KBM-7 (cell line): ENCODE results near the gene GNA14.

Experiments used
- DNase-seq: peaks from one replicate; pipeline ENCODE4 v3.0.0-alpha.2; 2015
- in situ Hi-C: fragments of 300-500 bp; cut with MboI; formaldehyde crosslinking; loops from 2 replicates; pipeline ENCODE4 v1.14.3; 2020; ENCODE audit warnings: low sequenced_read_pairs, low pct_unique_long_range_greater_than_20kb, mixed read lengths

The GNA14 gene

GRCh38 chr9:77547106-77547730 lies 100.9 kb downstream of the GNA14 start:
- no peak for DNase-seq
- in situ Hi-C loops, result no loop called here

GRCh38 chr9:77546376-77546950 lies 101.7 kb downstream of the GNA14 start:
- in situ Hi-C loops, result no loop called here
- no peak for DNase-seq

DNA sequence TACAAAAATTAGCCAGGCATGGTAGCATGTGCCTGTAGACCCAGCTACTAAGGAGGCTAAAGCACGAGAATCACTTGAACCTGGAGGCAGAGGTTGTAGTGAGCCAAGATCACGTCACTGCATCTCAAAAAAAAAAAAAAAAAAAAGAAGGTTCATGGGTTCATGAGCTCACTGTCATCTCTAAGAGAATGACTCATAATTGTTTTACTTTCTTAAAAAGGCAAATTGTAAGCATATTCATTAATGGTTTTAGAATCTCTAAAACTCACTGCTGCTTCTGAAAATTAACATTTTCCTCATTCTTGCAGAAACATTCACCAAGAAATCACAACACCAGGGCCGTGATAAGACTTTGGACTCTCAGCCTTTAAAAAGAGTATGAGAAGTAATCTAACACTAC lies 103.6 kb downstream of the GNA14 start:
- DNase-seq, result no peak
- in situ Hi-C loops, result no loop called here

- DNase-seq, result no peak
- in situ Hi-C loops, result no loop called here
Measured at GRCh38 chr9:77543131-77543822, 104.8 kb downstream of the GNA14 start.

GRCh38 chr9:77541600-77541999 lies 106.5 kb downstream of the GNA14 start:
- no peak for DNase-seq
- in situ Hi-C loops, result no loop called here

GRCh38 chr9:77541055-77541454 lies 107.1 kb downstream of the GNA14 start:
- in situ Hi-C loops, result no loop called here

GRCh38 chr9:77534376-77535057 lies 113.6 kb downstream of the GNA14 start:
- no peak for DNase-seq
- in situ Hi-C loops, result no loop called here

More at GRCh38 chr9:77541055-77541454, 107.1 kb downstream of the GNA14 start:
- DNase-seq, result no peak

DNA sequence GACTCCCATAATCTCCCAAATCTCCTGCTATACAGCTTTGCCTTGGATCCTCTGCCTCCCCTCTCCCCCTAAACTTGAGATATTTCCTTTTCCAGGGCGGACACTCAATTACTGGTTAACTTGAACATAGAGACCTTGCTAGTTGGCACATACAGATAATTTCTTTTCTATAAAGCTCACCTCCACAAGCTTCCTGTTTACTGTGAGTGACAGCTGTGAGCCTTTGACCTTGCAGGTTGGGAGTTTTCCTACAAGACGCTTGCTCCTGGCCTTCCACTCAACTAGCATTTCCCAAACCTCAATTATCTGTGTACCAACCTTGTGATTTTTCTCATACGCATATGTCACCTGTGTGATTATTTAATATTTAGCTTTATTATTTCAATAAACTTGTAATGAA lies 114.5 kb downstream of the GNA14 start:
- in situ Hi-C loops, result no loop called here

GRCh38 chr9:77532607-77533006 lies 115.5 kb downstream of the GNA14 start:
- in situ Hi-C loops, result no loop called here
- no peak for DNase-seq

More for the DNA sequence above, 114.5 kb downstream of the GNA14 start:
- no peak for DNase-seq

GRCh38 chr9:77531400-77531799 lies 116.7 kb downstream of the GNA14 start:
- in situ Hi-C loops, result no loop called here
- no peak for DNase-seq

DNA sequence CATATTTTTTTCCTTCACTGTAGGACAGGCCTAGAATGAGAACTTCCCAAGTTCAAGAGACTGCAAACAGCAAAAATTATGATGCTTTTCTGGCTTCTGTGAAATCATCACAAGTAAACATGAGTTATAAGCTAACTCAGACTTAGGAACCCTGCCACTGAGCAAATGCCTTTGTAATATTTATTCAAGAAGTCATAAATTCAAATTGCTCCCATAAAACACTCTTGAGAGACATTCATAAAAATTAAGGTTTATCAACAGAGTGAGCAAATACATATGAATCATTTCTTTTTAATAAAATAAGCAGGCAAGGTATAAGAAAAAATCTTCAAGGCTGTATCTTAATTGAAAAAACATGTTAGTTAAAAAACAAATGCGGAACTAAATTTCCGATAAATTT lies 124.2 kb downstream of the GNA14 start:
- in situ Hi-C loops, result no loop called here
- no peak for DNase-seq

- in situ Hi-C loops, result no loop called here
- DNase-seq, result no peak
Measured at GRCh38 chr9:77521091-77521490, 127.0 kb downstream of the GNA14 start.

- in situ Hi-C loops, result no loop called here
- DNase-seq, result no peak
Measured at GRCh38 chr9:77518688-77519087, 129.4 kb downstream of the GNA14 start.

- DNase-seq, result no peak
- in situ Hi-C loops, result no loop called here
Measured at GRCh38 chr9:77516781-77517180, 131.3 kb downstream of the GNA14 start.

- in situ Hi-C loops, result no loop called here
- peak; percentile 48 for DNase-seq
Measured at GRCh38 chr9:77514886-77515711, 133.0 kb downstream of the GNA14 start.

DNA sequence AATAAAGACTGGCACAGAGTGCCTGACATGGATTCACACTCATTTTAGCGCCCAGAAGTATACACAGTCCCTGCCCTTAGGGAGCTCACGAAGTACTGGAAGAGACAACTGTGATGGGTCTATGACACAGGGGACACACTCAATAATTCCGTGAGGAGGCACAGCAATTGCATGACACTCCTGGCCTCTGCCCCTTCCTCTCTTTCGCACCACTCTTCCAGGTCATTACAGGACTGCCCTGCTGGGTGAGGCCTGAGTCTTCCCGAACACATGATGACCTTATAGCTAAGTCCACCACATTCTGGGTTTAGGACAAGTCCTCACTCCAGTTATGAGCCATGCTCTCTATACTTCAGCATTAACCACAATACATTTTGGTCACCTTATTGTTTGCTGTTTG lies 134.7 kb downstream of the GNA14 start:
- DNase-seq, result no peak
- in situ Hi-C loops, result no loop called here

DNA sequence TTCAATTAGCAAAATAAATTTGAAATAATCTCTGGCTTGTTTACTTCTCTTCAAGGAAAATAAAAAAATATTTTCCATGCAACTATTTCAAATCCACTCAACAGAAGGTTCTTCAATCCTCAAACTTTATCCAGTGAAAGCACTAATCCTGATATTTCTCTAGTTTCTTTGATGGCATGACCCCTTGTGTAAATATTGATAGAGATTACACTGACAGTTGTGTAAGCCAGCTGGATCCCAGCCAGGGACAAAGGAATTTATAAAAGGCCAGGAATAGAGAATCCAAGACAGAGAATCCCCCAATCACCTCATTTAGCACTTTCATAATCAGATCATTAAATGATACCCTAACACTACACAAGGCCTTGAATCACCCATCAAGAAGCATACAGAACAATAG lies 135.2 kb downstream of the GNA14 start:
- in situ Hi-C loops, result no loop called here
- DNase-seq, result no peak

DNA sequence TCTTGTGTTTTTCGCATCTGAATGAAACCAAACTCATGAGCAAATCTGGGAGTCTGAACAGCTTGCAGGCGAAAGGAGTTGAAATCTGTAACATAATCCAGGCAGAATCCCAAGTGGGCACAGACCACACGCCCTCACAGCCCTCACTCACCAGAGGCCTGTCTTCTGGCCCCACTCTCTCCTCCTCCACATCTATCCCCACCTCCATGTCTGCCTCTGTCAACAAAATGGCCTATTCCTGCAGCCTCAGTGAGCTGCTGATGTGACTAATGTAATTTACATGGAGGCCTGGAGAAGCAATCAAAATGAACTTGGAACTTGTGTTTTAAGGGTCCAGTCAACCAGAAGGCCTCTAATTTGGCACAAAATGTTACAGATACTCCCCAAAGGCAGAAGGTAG lies 136.6 kb downstream of the GNA14 start:
- no peak for DNase-seq
- in situ Hi-C loops, result no loop called here

DNA sequence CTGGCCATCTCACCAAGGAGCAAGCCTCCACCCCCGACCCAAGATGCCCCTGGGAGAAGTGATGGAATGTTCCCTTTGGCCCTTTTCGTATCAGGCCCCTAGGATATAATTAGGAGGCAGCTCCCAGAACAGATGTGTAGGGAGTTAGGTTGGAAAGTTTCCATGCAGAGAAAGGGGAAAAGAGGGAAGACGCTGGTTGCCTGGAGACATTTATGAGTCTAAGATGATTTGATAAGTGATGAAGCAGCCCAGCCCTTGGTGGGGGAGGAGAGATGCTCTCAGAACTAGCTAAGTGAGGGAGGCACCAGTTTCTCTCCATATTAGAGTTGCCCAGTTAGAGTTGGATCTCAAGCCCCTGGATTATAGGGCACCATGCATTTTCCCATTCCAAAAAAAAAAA lies 137.5 kb downstream of the GNA14 start:
- no peak for DNase-seq
- in situ Hi-C loops, result no loop called here
